GM19324 (cell line): ENCODE results near the gene NUMB.

ENCODE experiments used
- ATAC-seq: cut with Tn5 transposase; IDR thresholded peaks from one replicate; pipeline ENCODE4 v1.9.1; 2021; ENCODE audit warnings: mild to moderate bottlenecking, moderate library complexity; ENCODE audit not compliant: unreplicated experiment, low FRiP score

NUMB gene

GRCh38 chr14:73250781-73251500 is 207.4 kb downstream of the NUMB start:
- ATAC-seq = no peak

- no peak for ATAC-seq
Observed at GRCh38 chr14:73250317-73250713, 208.0 kb downstream of the NUMB start.

GRCh38 chr14:73249564-73250316 is 208.6 kb downstream of the NUMB start:
- ATAC-seq = no peak

- ATAC-seq = no peak
Observed at GRCh38 chr14:73249108-73249507, 209.2 kb downstream of the NUMB start.

GRCh38 chr14:73248108-73248868 is 210.1 kb downstream of the NUMB start:
- no peak for ATAC-seq

GRCh38 chr14:73246387-73247150 is 211.8 kb downstream of the NUMB start:
- ATAC-seq = no peak

- ATAC-seq = peak; percentile 69
Observed at GRCh38 chr14:73245480-73246325, 212.6 kb downstream of the NUMB start.

GRCh38 chr14:73244541-73245290 is 213.6 kb downstream of the NUMB start:
- ATAC-seq = no peak

- no peak for ATAC-seq
Observed at GRCh38 chr14:73243748-73244147, 214.6 kb downstream of the NUMB start.

GRCh38 chr14:73243341-73243740 is 215.0 kb downstream of the NUMB start:
- no peak for ATAC-seq

GRCh38 chr14:73242357-73242901 is 215.9 kb downstream of the NUMB start:
- no peak for ATAC-seq

GRCh38 chr14:73241481-73242165 is 216.7 kb downstream of the NUMB start:
- no peak for ATAC-seq

GRCh38 chr14:73240816-73241480 is 217.4 kb downstream of the NUMB start:
- no peak for ATAC-seq

- no peak for ATAC-seq
Observed at GRCh38 chr14:73239393-73240241, 218.7 kb downstream of the NUMB start.

- ATAC-seq = no peak
Observed at GRCh38 chr14:73238941-73239340, 219.4 kb downstream of the NUMB start.

GRCh38 chr14:73238424-73238852 is 219.9 kb downstream of the NUMB start:
- no peak for ATAC-seq
